HG03045 (cell line): ENCODE results near the gene SLC8B1.

Experiments used
- ATAC-seq: cut with Tn5 transposase; IDR thresholded peaks from one replicate; pipeline ENCODE4 v1.9.1; 2021; ENCODE audit warnings: mild to moderate bottlenecking, moderate library complexity; ENCODE audit not compliant: unreplicated experiment

SLC8B1 gene

GRCh38 chr12:113296557-113297213, 38.2 kb downstream of the SLC8B1 start:
- ATAC-seq = no peak

- ATAC-seq = no peak
Observed at GRCh38 chr12:113295886-113296556, 38.9 kb downstream of the SLC8B1 start.

GRCh38 chr12:113293100-113293499, 41.8 kb downstream of the SLC8B1 start:
- ATAC-seq = no peak

- ATAC-seq = no peak
Observed at GRCh38 chr12:113292547-113292946, 42.4 kb downstream of the SLC8B1 start.

GRCh38 chr12:113292091-113292490, 42.8 kb downstream of the SLC8B1 start:
- no peak for ATAC-seq

- ATAC-seq = no peak
Observed at GRCh38 chr12:113291586-113291985, 43.3 kb downstream of the SLC8B1 start.

GRCh38 chr12:113290506-113290905, 44.4 kb downstream of the SLC8B1 start:
- no peak for ATAC-seq

GRCh38 chr12:113289361-113289760, 45.5 kb downstream of the SLC8B1 start:
- no peak for ATAC-seq

- ATAC-seq = no peak
Observed at GRCh38 chr12:113287899-113288282, 47.0 kb downstream of the SLC8B1 start.

GRCh38 chr12:113287146-113287898, 47.6 kb downstream of the SLC8B1 start:
- no peak for ATAC-seq

GRCh38 chr12:113286712-113287111, 48.2 kb downstream of the SLC8B1 start:
- ATAC-seq = no peak

GRCh38 chr12:113285679-113286610, 49.0 kb downstream of the SLC8B1 start:
- no peak for ATAC-seq

GRCh38 chr12:113284751-113285150, 50.2 kb downstream of the SLC8B1 start:
- ATAC-seq = no peak

- ATAC-seq = no peak
Observed at GRCh38 chr12:113278633-113279032, 56.3 kb downstream of the SLC8B1 start.

- ATAC-seq = no peak
Observed at GRCh38 chr12:113278141-113278540, 56.8 kb downstream of the SLC8B1 start.

GRCh38 chr12:113277511-113277910, 57.4 kb downstream of the SLC8B1 start:
- no peak for ATAC-seq

- no peak for ATAC-seq
Observed at GRCh38 chr12:113276946-113277500, 57.9 kb downstream of the SLC8B1 start.

GRCh38 chr12:113276306-113276705, 58.6 kb downstream of the SLC8B1 start:
- ATAC-seq = no peak

- no peak for ATAC-seq
Observed at GRCh38 chr12:113274848-113275247, 60.1 kb downstream of the SLC8B1 start.

- ATAC-seq = no peak
Observed at GRCh38 chr12:113273053-113273725, 61.7 kb downstream of the SLC8B1 start.
